Gastroesophageal sphincter (tissue), 3 donors: ENCODE results near the gene TMPRSS5.

ENCODE experiments used
- POLR2A ChIP-seq, 2 donors: fragments of 450-650 bp; IDR thresholded peaks; one replicate each; pipeline ENCODE4 v1.6.1; 2017; ENCODE audit warnings: antibody characterized with exemption in 2 of 2, mild to moderate bottlenecking in 2 of 2, moderate library complexity in 1 of 2
- TF ChIP-seq, protein P1 (sequence below), 4 experiments: fragments of 200-600 bp in 2 of 4; fragments of 450-650 bp in 2 of 4; sonication (generic) in 1 of 4; IDR thresholded peaks; one replicate each; pipeline ENCODE4 v1.5.1; 2017 to 2019; ENCODE audit warnings: antibody characterized with exemption in 4 of 4, mild to moderate bottlenecking in 2 of 4, moderate library complexity in 2 of 4

DNA sequence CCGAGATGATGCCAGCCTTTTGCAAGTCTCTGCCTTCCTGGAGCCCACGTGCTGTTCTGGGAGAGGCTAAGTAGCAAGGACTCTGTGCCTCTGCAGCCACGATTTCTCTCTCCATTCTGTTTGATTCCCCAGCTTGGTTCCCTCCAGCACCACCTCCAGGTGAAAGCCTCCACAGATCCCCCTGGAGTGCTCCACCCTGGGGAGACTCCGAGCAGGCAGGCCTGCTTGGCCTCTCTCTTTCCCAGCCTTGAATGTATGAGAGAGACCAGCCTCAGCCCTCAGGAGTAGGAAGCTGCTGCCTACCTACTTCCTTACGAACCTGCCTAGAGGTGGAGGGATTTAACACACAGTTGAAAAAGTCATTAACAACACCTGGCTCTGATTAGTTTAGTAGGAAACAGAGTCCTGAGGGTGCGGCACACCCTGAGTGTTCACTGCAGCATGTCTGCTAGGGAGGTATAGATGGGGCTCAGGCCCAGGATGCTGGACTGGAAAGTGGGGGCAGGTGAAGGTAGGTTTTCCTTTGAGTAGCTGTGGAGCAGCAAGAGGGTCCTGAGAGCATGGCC lies 22.5 kb downstream of the TMPRSS5 start:
- TF ChIP-seq POLR2A (IDR thresholded peaks at IDR 0.05): no peak
- TF ChIP-seq, protein P1, sequence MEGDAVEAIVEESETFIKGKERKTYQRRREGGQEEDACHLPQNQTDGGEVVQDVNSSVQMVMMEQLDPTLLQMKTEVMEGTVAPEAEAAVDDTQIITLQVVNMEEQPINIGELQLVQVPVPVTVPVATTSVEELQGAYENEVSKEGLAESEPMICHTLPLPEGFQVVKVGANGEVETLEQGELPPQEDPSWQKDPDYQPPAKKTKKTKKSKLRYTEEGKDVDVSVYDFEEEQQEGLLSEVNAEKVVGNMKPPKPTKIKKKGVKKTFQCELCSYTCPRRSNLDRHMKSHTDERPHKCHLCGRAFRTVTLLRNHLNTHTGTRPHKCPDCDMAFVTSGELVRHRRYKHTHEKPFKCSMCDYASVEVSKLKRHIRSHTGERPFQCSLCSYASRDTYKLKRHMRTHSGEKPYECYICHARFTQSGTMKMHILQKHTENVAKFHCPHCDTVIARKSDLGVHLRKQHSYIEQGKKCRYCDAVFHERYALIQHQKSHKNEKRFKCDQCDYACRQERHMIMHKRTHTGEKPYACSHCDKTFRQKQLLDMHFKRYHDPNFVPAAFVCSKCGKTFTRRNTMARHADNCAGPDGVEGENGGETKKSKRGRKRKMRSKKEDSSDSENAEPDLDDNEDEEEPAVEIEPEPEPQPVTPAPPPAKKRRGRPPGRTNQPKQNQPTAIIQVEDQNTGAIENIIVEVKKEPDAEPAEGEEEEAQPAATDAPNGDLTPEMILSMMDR (IDR thresholded peaks at IDR 0.05): no peak
